C4-2B (cell line): ENCODE measurements around the gene SIM2.

Experiments
- CTCF ChIP-seq: fragments of 450-650 bp; conservative IDR thresholded peaks from 2 replicates; pipeline ENCODE4 v1.5.1; 2017; ENCODE audit warnings: mild to moderate bottlenecking
- ZFX ChIP-seq: fragments of 450-650 bp; IDR thresholded peaks from 2 replicates; pipeline ENCODE4 v1.6.1; 2017

DNA sequence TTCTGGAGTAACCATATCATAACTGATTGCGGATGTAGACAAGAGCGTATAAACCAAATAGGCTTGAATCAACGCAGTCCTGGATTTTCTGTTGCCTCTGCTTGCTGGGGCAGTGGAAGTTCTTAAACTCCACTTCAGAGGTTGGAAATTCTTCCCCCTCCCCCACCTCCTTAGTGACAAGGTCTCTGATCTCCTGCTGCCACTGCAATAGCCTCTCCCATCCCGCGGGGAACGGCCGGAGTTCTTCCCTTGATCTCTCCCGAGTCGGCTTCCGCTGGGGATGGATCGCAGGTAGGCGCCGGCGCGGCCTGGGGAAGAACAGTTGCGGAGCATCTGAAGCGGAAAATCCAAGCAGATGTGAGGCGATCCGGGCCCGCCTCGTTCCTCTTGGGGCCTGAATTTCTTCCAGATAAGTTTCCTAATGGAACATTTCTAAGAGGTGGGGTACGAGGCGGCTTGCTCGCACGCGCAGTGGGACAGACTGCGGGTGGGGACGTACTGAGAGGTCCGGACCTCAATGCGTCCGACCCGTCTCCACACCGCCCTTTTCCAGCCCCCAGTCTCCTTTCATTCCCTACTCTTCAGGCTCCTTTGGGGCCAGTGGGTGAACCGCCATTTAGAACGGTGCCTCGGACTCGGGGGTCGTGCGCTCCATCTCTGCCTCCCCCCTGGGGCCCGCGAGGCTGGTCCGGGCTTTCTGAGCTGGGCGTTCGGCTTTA is 3.1 kb upstream of the SIM2 start:
- TF ChIP-seq CTCF = no peak
- no peak for TF ChIP-seq ZFX
